Activated gamma-delta T cell (primary cell): ENCODE results near the gene RWDD3.

Source experiments
- DNase-seq: peaks from one replicate; lab custom pipeline; 2025; lab: John Stamatoyannopoulos, UW

Gene RWDD3

DNA sequence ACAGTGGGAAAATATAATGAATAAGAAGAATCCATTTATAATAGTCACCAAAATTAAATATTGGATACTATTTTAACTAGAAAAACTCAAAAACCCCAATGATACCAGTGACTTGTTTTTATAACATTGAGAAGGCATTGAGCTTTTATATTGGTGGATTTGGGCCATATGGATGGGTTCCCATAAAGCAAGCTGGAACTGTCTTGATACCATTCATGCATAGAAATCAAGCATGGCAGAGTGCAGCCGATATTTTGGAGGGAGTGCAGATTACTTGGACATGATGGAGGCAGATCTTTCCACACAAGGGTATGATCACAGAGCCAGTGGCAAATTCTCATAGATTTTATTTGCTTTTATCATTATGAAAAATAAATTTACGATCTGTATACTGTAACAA lies 3.8 kb upstream of the RWDD3 start:
- DNase-seq = no peak

DNA sequence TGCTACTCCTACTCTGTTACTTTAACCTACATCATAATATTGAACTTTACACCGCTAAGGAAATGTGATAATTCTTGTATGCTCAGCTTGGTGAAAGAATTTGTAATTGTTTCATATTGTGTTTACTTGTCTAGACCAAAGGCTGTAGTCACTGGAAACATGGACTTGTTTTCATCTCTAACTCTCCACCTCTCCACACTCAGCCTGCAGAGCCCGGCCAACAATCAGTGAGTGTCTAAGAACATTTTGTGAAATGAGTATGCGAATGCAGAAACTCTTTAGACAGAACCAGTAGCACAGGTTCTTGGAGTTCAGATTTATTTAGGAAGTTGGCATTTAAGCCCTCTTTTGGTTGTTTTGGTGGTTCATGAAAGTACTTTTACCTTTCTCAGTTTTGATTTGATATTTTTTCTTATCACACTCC lies 3.2 kb upstream of the RWDD3 start:
- DNase-seq = no peak

DNA sequence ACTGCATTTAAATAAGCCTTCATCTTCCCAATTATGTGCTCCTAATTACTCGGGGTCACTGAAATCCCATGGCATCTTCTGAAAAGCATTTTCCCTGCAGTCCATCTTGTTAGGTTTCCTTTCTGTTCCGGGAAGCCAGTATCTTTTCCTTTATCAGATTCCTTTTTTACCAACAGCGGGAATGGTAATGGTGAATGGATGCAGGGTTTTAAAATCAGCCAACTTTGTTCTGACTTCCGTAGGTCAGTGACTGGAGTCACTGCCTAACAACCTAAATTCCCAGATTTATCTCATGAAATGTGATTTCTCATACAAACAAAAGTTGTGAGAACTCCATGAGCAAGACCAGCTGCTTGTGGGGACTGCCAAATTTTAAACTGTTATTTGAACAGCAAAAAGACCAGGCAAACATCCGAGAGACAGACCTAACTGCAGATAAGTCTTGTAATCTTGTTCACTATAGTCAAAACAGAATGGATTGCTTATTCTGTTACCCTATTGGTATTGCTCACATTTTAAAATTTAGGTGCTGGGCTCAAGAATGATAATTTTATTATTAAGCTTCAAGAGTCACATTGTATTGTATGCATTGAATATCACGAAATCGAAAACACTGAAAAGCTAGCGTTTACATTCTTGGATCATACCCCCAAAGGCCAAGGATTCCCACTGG lies 1.2 kb upstream of the RWDD3 start:
- DNase-seq = no peak

DNA sequence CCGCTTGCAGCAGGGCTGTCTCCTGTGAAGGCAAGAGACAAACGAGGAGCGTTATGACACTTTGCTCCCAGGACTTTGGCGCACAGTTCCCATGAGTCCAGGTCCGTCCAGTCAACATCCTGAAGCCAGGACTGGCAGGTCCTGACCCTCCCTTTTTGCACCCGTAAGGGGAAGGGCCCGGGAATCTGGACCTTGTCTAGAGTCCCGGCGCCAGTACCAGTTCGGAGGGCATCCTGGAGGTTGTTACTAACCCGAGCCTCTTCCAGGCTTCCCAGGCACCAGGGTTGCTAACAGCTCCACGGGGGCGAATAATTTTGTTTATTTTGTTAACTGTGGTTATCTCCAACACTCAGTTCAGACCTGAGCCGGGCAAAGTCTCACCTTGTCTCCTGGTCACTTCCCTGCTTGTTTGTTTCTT lies 682 bp upstream of the RWDD3 start:
- DNase-seq = no peak

DNA sequence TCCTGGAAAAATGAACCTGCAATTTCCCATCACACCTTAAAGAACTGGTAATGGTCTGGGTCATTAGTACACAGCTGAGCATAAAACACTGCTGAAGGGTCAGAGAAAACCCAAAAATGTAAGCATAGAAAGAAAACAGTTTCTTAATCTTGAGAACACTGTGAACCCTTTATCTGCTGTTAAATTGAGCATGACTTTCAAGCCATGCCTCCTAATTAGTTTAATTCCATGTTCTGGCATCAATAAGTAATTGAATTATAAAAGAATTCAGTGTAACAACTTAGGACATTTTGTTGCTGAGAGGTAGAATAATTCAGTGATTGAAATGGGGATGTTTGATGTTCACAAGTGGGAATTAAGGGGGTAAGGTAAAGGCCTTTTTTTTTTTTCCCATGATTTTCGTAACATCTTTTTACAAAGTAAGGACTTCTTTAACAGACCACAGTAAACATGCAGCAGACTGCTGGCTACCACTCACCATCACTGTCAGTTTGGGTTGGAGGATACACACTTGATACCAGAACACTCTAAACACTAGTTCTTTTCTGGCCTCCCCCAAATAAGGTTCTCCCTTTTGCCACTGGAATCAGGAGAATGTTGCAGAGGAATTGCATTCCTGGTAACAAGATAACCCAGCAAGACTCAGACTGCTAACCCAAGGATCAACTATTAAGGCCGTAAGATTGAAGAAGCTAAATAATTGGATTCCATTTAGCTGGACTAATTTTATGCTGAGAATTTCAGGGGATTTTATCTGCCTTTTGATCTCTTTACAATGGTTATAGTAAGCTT lies 3.0 kb downstream of the RWDD3 start:
- no peak for DNase-seq

DNA sequence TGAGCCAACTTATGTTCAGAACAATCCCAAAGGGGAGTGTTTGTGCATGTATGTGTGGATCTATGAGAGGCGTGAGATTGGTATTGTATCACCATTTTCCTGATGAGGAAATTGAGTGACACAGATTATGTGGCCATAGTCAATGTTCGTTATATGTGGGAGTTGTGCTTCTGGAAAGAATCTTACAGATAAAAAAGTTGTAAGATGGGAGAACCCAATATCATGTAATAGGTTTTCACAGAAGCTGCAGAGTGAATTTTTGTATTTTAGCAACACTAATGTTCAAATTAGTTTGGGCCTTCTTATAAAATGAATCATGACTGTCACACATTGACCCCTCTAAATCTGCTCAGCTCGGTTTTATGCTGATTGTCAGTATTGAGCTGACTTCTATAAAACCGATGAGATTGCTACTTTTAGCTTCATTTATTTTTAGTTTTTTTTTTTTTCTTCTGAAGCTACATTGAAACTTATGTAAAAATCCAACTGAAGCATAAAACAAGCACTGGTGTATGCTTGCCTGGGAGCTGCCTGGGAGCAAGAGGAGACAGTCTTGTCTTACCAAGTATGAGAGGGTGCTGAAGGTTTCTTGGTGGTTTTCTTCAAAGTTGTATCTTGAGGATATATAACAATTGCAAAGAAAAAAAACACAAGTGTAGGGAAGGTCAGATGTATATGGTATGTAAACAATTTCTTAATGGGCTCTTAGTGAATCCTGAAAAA lies 4.1 kb downstream of the RWDD3 start:
- no peak for DNase-seq

DNA sequence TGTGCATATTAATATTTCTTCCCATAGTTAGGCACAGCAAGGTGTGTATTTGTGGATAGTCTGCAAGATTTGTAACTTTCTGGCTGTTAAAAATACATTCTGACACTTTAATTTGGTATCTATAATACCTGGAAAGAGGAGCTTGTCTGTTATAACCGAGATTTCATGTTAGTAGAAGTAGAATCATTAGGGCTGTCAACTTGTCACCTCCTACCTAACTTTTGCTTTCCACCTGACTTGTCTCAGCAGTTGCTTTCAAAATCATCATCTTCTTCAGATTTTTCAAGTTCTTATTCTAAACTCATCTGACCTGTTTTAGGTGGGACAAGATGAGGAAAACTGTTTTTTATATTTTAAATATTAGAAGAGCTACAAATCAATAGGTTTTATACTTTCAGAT lies 11.0 kb downstream of the RWDD3 start:
- no peak for DNase-seq

DNA sequence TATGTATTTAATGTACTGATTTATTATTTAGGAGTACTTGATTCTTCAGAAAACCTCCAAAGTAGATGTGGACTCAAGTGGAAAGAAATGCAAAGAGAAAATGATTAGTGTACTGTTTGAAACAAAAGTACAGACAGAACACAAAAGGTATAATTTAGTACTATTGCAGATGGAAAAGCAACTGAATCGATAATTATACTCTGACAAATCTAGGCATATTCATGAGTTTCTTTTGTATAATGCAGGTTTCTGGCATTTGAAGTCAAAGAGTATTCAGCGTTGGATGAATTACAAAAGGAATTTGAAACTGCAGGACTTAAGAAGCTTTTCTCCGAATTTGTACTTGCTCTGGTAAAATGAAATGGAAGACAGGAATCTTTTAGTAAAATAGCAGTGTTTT lies 12.5 kb downstream of the RWDD3 start:
- DNase-seq = no peak

DNA sequence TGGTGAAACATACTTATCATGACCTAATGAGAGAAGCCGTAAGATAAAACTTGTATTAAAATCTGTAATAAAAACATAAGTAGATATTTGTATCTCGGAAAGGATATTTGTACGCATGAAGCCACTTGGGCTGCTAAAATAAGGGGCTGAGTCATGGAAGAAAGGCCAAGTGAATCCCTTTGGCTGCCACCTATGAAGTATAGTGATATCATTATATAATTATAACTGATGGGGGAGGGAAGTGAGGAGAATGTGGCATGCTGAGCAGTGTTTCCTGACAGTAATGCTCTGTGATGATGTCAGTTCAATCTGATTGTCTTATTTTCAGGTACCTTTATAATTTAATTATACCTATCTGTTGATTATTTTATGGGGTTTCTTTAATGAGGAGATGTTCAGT lies 13.6 kb downstream of the RWDD3 start:
- no peak for DNase-seq

DNA sequence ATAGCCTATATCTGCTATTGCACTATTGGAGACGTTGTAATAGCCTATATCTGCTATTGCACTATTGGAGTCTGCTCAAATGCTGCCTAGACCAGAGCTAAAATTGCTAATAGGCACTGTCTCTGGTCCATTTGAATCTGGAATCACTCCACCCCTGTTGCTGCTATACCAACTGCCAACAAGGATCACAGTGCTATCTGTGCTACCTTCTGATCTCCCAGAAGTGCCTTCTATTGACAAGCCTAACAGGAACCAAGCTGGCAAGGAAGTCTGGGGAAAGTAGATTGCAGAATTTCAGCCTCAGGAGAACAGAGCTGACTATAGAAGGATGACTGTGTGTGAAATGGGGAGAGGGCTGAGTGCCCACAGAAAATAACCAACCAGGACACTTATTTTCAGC lies 15.9 kb downstream of the RWDD3 start:
- no peak for DNase-seq

DNA sequence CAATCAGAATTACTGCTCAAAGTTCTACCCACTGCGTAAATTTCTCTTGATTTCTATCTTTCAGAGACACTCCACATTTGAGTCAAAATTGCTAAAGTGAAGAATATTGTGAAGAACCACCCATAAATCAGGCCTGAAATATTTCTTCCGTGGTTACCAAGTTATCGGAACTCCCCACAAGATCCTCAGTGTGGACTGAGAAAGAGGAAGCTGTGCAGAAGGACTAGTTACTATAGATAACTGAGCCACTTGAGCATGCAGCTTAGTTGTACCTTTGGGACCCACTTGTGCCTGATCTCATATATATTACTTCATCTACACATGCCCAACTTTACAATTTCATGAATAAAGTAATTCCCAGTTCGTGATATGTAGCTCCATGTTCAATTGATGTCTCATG lies 18.4 kb downstream of the RWDD3 start:
- no peak for DNase-seq

DNA sequence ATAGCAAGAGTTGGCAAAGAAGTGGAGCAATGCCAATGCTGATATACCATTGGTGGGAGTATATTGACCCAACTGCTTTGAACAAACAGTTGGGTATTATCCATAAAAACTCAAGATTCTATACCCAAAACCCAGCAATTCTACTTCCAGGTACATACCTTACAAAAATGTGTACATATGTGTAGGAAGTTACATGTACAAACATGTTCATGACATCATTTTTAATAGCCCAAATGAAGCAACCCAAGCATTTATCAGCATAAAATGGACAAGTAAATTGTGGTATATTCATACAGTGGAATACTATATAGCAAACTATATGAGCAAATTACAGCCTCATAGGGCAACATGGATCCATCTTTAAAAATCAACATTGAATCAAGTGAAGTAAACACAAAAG lies 20.9 kb downstream of the RWDD3 start:
- no peak for DNase-seq

DNA sequence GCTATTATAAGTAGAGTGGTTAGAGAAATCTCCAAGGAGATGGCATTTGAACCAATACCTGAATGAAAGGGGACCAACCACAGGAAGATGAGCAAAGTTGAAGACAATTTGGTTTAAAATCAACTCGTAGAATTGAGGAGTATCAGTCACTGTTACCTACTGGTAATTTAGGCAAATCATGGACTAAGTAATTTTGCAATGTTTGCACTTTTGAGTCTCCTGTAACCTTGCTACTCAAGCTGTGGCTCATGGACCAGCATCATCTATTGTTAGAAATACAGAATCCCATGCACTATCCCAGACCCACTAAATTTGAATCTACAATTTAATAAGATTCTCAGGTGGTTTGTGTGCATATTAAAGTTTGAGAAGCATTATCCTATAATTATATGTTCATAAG lies 21.8 kb downstream of the RWDD3 start:
- DNase-seq = no peak

DNA sequence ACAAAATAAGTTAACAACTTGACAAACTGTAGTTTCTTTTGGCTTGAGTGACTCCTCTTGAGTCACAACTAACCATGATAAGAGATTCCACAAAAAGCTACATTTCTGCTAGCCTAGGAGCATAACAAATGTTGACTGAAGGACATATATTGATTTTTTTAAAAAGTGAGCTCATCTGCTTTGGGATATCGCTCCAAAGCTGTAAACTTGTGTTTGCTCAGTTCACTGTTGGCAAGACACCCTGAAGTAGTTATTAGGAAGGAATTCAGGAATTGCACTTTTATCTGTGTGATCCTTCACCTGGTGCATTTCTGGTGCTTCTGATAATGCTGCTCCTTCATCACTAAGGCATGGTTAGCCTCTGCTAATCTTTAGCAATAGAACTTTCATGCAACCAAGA lies 23.7 kb downstream of the RWDD3 start:
- DNase-seq = no peak

DNA sequence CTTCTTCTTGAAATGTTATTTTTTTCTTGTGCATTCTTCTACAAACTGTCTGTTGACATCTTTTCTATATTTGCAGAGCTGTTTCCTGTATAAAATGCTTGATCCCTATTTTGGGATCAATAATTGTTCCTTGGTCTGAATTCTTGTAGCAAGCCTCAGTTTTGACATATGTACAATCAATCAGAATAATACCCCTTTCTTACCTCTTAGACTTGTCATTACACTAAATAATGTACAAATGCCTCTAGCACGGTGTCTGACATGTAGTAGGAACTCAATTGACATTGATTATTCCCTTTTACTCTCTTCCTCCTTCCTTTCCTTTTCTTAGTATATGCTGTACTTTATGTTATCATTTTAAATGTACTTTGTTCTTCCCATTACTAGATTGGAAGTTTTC lies 25.2 kb downstream of the RWDD3 start:
- DNase-seq = no peak

DNA sequence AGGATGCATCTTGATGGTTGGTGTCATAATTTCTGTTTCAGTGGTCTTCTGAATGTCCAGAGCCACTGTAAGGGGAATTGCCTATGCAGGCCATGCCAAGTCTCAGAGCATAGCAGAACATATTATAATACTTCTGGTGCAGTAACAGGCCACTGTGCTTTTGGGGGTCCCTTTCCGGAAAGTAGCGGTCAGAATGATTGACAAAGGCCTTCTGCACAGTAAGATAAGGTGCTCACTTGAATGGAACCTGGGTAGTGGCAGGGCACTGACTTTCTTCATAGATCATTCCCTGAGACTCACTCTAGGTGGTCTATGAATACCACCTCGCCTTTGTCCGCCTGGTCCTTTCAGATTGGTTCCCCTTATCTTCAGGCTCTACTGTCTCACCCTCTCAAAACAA lies 28.9 kb downstream of the RWDD3 start:
- DNase-seq = no peak

DNA sequence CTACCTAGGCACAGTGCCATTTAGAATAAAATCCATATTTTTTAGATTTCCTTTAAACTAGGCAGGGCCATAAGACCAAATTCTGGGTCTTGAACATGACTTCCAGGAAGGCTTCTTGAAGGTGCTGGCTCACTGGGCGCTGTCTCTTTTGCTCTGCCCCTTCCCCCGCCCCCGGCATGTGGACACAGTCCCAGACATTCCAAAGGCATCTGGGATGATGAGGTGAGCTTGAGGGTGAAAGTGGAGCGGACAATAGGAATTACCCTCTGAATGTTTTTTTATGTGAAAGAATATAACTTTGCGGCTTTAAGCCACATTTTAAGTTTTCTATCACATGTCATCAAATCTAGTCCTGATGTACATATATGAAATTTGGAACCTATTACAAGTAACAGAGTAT lies 29.4 kb downstream of the RWDD3 start:
- DNase-seq = no peak

DNA sequence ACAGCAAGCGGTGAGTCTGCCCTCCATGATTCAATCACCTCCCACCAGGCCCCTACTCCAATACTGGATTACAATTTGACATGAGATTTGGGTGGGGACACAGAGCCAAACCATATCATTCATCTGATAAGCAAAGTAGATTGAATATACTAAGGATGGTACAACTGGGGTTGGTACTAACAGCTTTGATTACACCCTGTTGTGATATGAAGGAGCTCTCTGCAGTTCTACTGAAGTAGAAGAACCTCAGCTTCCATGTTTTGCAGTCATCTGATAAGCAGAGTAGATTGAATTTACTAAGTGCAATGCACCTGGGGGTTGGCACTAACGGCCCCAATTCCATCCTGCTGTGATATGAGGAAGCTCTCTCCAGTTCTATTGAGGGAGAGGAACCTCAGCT lies 31.1 kb downstream of the RWDD3 start:
- no peak for DNase-seq

DNA sequence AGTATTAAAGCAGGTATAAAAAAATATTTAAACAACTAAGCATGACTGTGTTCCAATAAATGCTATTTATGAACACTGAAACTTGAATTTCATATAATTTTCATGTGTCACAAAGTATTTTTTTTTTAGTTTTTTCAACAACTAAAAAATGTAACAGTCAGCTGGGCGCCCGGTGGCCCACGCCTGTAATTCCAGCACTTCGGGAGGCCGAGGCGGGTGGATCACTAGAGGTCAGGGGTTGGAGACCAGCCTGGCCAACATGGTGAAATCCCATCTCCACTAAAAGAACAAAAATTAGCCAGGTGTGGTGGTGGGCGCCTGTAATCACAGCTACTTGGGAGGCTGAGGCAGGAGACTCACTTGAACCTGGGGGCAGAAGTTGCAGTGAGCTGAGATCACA lies 42.4 kb downstream of the RWDD3 start:
- no peak for DNase-seq

DNA sequence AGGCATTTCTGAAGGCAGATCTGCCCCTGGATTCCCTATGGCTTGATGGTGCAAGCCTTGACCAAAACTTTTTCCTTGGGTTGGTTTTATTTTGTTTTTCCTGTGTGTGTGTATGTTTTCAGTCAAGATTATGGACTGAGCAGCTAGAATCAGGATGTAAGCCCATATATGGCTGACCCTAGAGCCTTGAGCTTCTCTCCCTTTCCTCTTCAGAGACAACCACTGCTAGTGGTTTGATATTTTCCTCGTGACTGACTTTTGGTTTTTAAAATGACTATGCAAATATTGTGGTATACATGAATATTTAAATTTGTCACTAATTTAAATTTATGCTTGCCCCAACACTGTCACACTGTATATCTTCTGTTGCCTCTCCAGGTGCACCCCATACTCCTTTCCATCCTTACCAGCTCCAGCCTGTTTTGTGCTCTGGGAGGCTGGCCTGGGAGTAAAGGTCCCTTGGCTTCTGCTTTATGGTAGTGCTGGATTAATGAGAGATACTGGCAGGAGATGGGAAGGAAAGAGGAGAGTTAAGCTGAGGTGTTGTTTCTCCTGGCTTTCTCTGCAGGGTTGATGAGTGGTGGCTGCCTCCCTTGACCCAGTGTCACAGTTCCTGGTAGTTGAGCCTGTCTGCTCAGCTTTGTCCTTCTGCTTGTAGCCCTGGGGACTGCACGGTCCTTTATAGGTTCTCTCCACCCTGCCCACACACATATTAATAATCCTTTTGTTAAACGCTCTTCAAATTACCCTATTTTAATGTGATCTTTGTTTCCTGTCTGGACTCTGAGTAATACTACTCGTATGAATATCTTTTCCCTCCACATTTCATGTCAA lies 44.4 kb downstream of the RWDD3 start:
- no peak for DNase-seq

DNA sequence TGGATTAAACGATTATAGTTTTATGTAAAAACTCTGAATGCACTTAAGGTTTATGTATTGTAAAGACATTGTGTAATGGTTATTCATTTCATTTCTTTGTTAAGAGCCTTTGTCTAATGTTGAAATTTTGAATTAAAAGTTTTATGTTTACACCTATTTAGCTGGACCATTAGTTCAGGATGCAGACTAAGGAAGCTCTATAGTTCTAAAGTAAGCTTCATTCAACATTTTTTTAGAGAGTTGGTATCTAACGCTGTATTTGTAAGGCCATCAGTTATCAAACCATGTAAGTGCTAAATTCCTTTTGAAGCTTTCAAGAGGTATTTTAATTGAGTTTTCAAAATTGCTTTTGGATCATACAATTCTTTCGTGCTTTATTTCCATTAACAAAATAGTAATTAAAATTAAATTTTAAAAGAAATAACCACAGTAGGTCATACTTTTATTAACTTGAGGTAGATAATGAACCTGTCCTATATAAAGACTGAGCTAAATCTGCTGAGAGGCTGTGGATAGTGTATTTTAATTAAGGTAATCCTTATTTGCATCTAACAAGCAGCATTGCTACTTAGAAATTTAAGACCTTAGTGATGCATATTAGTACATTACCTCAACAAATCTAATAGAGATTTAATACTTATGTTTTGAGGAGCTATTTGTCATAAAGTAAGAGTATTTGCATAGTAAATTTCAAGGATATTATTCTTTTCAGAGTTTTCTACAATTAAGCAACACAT lies 47.9 kb downstream of the RWDD3 start:
- no peak for DNase-seq

DNA sequence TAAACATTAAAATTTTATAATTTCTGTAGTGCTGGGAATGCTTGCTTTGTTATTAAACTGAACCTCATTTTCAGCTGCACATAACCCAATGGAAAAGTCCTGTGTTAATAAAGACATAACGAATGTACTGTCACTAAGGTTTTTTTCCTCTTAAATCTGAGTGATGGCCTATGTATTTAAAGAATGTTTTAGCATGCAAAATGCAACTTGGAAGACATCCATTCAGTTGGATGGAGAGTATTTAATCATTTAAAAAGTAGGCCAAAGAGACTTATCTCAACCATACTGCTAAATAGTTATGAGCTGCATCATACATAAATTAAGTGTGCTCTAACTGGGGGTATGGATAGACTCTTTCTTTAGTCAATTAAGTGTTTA lies 48.5 kb downstream of the RWDD3 start:
- no peak for DNase-seq
